Activated CD8-positive, alpha-beta memory T cell treated with anti-CD3 and anti-CD28 coated beads for 1 hour (primary cell): ENCODE measurements around the gene GRM4.

Experiments used
- DNase-seq, 2 donors: peaks; one replicate each; pipeline ENCODE4 v3.0.0-alpha.2; 2020; ENCODE audit warnings: low read depth in 1 of 2; ENCODE audit errors: extremely low read depth in 1 of 2

The GRM4 gene

GRCh38 chr6:34086558-34086957, 59.3 kb downstream of the GRM4 start:
- no peak for DNase-seq

GRCh38 chr6:34085453-34086170, 60.3 kb downstream of the GRM4 start:
- DNase-seq = no peak

- no peak for DNase-seq
Measured at GRCh38 chr6:34084591-34085290, 61.1 kb downstream of the GRM4 start.

- no peak for DNase-seq
Measured at GRCh38 chr6:34082864-34083626, 62.8 kb downstream of the GRM4 start.

GRCh38 chr6:34082348-34082747, 63.5 kb downstream of the GRM4 start:
- DNase-seq = no peak

- no peak for DNase-seq
Measured at GRCh38 chr6:34080357-34080756, 65.5 kb downstream of the GRM4 start.

- no peak for DNase-seq
Measured at GRCh38 chr6:34079899-34080298, 66.0 kb downstream of the GRM4 start.

GRCh38 chr6:34075906-34076305, 70.0 kb downstream of the GRM4 start:
- DNase-seq = no peak

GRCh38 chr6:34074064-34074742, 71.7 kb downstream of the GRM4 start:
- DNase-seq = no peak

- DNase-seq = no peak
Measured at GRCh38 chr6:34073540-34073939, 72.3 kb downstream of the GRM4 start.

- no peak for DNase-seq
Measured at GRCh38 chr6:34072727-34073126, 73.2 kb downstream of the GRM4 start.

GRCh38 chr6:34071884-34072379, 74.0 kb downstream of the GRM4 start:
- no peak for DNase-seq

GRCh38 chr6:34071136-34071883, 74.6 kb downstream of the GRM4 start:
- DNase-seq = no peak

GRCh38 chr6:34070315-34071135, 75.4 kb downstream of the GRM4 start:
- DNase-seq = no peak

GRCh38 chr6:34068462-34069044, 77.3 kb downstream of the GRM4 start:
- DNase-seq = no peak

GRCh38 chr6:34067814-34068213, 78.1 kb downstream of the GRM4 start:
- DNase-seq = no peak

GRCh38 chr6:34066772-34067770, 78.8 kb downstream of the GRM4 start:
- DNase-seq = no peak

- no peak for DNase-seq
Measured at GRCh38 chr6:34066218-34066571, 79.7 kb downstream of the GRM4 start.
